Keratinocyte (primary cell): ENCODE results near the gene GPX5. TPM values are rescaled to one million over a fixed set of nuclear protein-coding genes. Genes with fewer than 3 reads are reported as not detected.

ENCODE experiments used
- DNase-seq: peaks from one replicate; pipeline ENCODE4 v3.0.0-alpha.2; 2011; ENCODE audit warnings: low read depth, missing footprints, low spot score
- FAIRE-seq: peaks from 2 replicates; lab custom pipeline; 2011; peaks lifted over from hg19 to GRCh38; lab: Jason Lieb, UNC
- H2AFZ ChIP-seq: 2 replicates; pipeline ENCODE4 v1.6.0; 2012; ENCODE audit warnings: low read length, control low read depth, inconsistent platforms; ENCODE audit not compliant: control insufficient read depth
- H3K27ac ChIP-seq: 2 replicates; pipeline ENCODE4 v1.5.1; 2011; ENCODE audit warnings: low read length; ENCODE audit not compliant: control insufficient read depth, insufficient read depth
- H3K27me3 ChIP-seq: 3 replicates; pipeline ENCODE4 v1.6.0; 2011; ENCODE audit warnings: low read length; ENCODE audit not compliant: control insufficient read depth, insufficient read depth; ENCODE audit errors: extremely low read depth
- H3K36me3 ChIP-seq, 2 experiments: 2 replicates in 1 of 2; 3 replicates in 1 of 2; pipeline ENCODE4 v1.5.1; 2011; ENCODE audit warnings: low read length in 2 of 2, mild to moderate bottlenecking in 1 of 2; ENCODE audit not compliant: control insufficient read depth in 2 of 2, insufficient read depth in 2 of 2; ENCODE audit errors: extremely low read depth in 1 of 2
- H3K4me1 ChIP-seq: 3 replicates; pipeline ENCODE4 v1.5.1; 2011; ENCODE audit warnings: low read length; ENCODE audit not compliant: control insufficient read depth, insufficient read depth; ENCODE audit errors: extremely low read depth
- H3K4me2 ChIP-seq: 3 replicates; pipeline ENCODE4 v1.6.0; 2011; ENCODE audit warnings: low read depth, low read length; ENCODE audit not compliant: control insufficient read depth, insufficient read depth; ENCODE audit errors: extremely low read depth
- H3K4me3 ChIP-seq, 3 experiments: fragments of 200-600 bp in 1 of 3; sonication (generic) in 1 of 3; 2 replicates in 2 of 3; 3 replicates in 1 of 3; pipeline ENCODE4 v1.5.1; 2011 to 2016; ENCODE audit warnings: low read length in 3 of 3, mild to moderate bottlenecking in 3 of 3, control low read depth in 2 of 3, inconsistent platforms in 1 of 3, low read depth in 1 of 3, mixed read lengths in 1 of 3, mixed run types in 1 of 3, moderate library complexity in 1 of 3; ENCODE audit not compliant: control insufficient read depth in 2 of 3, insufficient read depth in 2 of 3; ENCODE audit errors: extremely low read depth in 1 of 3
- H3K79me2 ChIP-seq: 2 replicates; pipeline ENCODE4 v1.6.0; 2012; ENCODE audit warnings: low read length; ENCODE audit not compliant: control insufficient read depth, insufficient read depth
- H3K9ac ChIP-seq: 3 replicates; pipeline ENCODE4 v1.6.0; 2011; ENCODE audit warnings: low read length; ENCODE audit not compliant: control insufficient read depth, insufficient read depth; ENCODE audit errors: extremely low read depth
- H3K9me1 ChIP-seq: 3 replicates; pipeline ENCODE4 v1.6.0; 2011; ENCODE audit warnings: low read length; ENCODE audit not compliant: control insufficient read depth, insufficient read depth; ENCODE audit errors: extremely low read depth
- H3K9me3 ChIP-seq: 2 replicates; pipeline ENCODE4 v1.5.1; 2012; ENCODE audit warnings: low read depth, low read length; ENCODE audit not compliant: control insufficient read depth
- H4K20me1 ChIP-seq: 3 replicates; pipeline ENCODE4 v1.6.0; 2011; ENCODE audit warnings: low read length; ENCODE audit not compliant: control insufficient read depth, insufficient read depth; ENCODE audit errors: extremely low read depth
- CTCF ChIP-seq, 3 experiments: IDR thresholded peaks in 1 of 3; conservative IDR thresholded peaks in 1 of 3; optimal IDR thresholded peaks in 1 of 3; 2 replicates in 2 of 3; 3 replicates in 1 of 3; pipeline versions ENCODE3 to v1.5.1; 2011; ENCODE audit warnings: low read length in 3 of 3, mild to moderate bottlenecking in 3 of 3, moderate library complexity in 2 of 3, control low read depth in 1 of 3, inconsistent platforms in 1 of 3; ENCODE audit not compliant: insufficient read depth in 2 of 3; ENCODE audit errors: extremely low read depth in 1 of 3
- EZH2 ChIP-seq: IDR thresholded peaks from one replicate; pipeline ENCODE4 v1.6.1; 2012; ENCODE audit warnings: inconsistent platforms, mild to moderate bottlenecking, low read length, moderate library complexity
- dilution Hi-C: fragments of 300-500 bp; cut with MboI; formaldehyde crosslinking; loops from one replicate; pipeline ENCODE4 v1.7.0; 2020; ENCODE audit warnings: low sequenced_read_pairs; ENCODE audit not compliant: extremely low pct_ligation_motif_present
- polyA plus RNA-seq, 5 experiments: library from polyadenylated mRNA; depleted of rRNA in 3 of 5; stranded (reverse) in 3 of 5; stranded (forward) in 1 of 5; unstranded in 1 of 5; fragments of >200 nt; gene quantifications; 1 replicate in 1 of 5; 2 replicates in 3 of 5; 3 replicates in 1 of 5; pipeline versions ENCODE4 v1.2.1 to v1.2.3, GENCODE V29; 2011 to 2012; ENCODE audit warnings: missing spikeins in 2 of 5, low read depth in 1 of 5, low replicate concordance in 1 of 5

Gene GPX5
- polyA plus RNA-seq, 1 donor (not counting 4 experiments of a cell fraction or from before 2014, with no cell fraction given), result not detected

- Histone ChIP-seq H3K9ac (no peak overlapping the region), H3K9me3 (no peaks in the 10 kb centered on the region), H3K79me2 (no peaks in the 10 kb centered on the region), H3K27ac (no peak overlapping the region), H3K27me3 (peaks cover 27% of the 10 kb centered on the region), H3K4me1 (no peaks in the 10 kb centered on the region), H3K9me1 (no peaks in the 10 kb centered on the region), H4K20me1 (no peaks in the 10 kb centered on the region), H3K4me3 (no peak overlapping the region), H2AFZ (no peak overlapping the region), H3K36me3 (no peaks in the 10 kb centered on the region), H3K4me2 (no peak overlapping the region)
- DNase-seq (no peak), FAIRE-seq (no peak)
- TF ChIP-seq CTCF (optimal IDR thresholded peaks at IDR 0.05 in 1 of 3, IDR thresholded peaks at IDR 0.05 in 1 of 3, conservative IDR thresholded peaks at IDR 0.05 in 1 of 3; ENCODE audit: extremely low read depth in 1 of 3, insufficient read depth in 2 of 3, low read length in 3 of 3) (no peak), EZH2 (peak; percentile 54)
- dilution Hi-C loops, result no loop called here
Observed at GRCh38 chr6:28480253-28480932, 45.3 kb upstream of the GPX5 start.

- H4K20me1 ChIP-seq, result no peaks in the 10 kb centered on the region
- H3K4me2 ChIP-seq, result no peak overlapping the region
- FAIRE-seq (no peak), DNase-seq (no peak)
- H3K27me3 ChIP-seq, result peaks cover 8% of the 10 kb centered on the region
- no peaks in the 10 kb centered on the region for H3K36me3 ChIP-seq
- H3K4me3 ChIP-seq, result no peak overlapping the region
- no peaks in the 10 kb centered on the region for H3K9me1 ChIP-seq
- H3K9ac ChIP-seq, result no peak overlapping the region
- no peak overlapping the region for H2AFZ ChIP-seq
- H3K27ac ChIP-seq, result no peak overlapping the region
- dilution Hi-C loops, result no loop called here
- no peaks in the 10 kb centered on the region for H3K79me2 ChIP-seq
- H3K4me1 ChIP-seq, result peaks cover 4% of the 10 kb centered on the region
- no peak for TF ChIP-seq EZH2
- TF ChIP-seq CTCF (optimal IDR thresholded peaks at IDR 0.05 in 1 of 3, IDR thresholded peaks at IDR 0.05 in 1 of 3, conservative IDR thresholded peaks at IDR 0.05 in 1 of 3; ENCODE audit: extremely low read depth in 1 of 3, insufficient read depth in 2 of 3, low read length in 3 of 3), result no peak
- H3K9me3 ChIP-seq, result no peaks in the 10 kb centered on the region
Observed at GRCh38 chr6:28485482-28485881, 40.2 kb upstream of the GPX5 start.
